Measurements from ENCODE around the gene BMP5.
"Not testable (repeated sequence)": the region's sequence is repeated elsewhere in the genome, so short reads cannot be mapped to it uniquely, and the experiment has no call there.

Gene BMP5

DNA sequence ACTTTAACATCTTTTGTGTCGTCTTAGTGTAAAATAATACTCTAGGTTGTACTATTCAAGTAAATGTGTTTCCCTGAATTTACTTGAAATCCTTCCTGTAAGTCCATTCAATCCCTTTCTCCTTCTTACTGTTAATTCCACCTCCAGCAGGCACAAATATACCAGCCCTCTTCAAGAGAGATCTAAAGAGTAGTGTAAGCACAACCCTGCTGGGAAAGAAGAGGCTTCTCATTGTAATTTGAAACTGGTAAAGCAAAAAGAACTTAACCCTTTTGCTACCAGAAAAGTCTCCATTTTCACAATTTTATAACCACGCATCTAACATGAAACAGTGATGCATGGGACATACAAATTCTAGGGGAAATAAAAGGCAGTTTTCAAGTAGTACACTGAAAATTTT is at the start of gene BMP5:
BMP5 (minus strand) TSS at position 191 of the 400 bp plus-strand sequence. CDS start 725 bp downstream, outside the sequence.
- DNase-seq: no peak

DNA sequence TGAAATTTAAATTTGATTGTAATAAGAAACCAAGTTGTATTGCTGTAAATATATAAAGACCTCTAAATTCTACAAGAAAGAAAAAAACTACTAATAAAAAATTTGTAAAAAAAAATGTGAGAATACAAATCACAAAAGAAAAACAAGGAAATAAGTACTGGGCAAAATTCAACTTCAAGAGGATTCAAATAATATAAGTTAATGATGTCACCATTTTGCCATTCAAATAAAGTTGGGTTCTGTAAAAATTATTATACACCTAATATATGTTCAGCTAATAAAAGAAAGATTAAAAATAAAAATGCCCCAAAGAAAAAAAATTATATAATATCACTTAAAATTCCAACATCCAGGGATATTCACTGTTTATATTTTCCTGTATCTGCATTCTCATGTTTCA is 47.0 kb upstream of the BMP5 start:
- intact Hi-C loops (cut with DNase I): no loop called here
- no peak for DNase-seq

More for the DNA sequence above, at the start of gene BMP5:
- intact Hi-C loops (cut with DNase I): no loop called here

DNA sequence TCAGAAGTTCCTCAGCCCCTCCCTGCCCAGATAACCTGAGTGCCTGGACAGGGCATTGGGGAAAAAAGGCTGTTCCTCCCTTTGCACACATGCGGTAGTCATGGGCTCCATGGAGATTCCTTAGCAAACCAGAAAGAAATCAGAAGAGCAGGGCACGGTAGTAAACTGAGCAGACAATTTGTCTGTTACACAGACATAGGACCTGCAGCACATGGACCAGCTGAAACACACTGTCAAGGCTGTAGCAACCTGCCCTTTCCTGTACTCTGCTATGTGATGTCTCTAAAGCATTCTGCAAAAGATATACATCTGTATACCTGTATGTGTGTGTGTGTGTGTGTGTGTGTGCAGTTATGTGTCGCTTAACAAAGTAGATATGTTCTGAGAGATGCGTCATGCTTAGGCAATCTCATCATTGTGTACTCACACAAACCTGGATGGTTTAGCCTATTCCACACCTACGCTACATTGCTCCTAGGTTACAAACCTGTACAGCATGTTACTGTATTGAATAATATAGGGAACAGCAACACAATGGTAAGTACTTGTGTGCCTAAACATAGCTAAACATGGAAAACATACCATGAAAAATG is 44.4 kb upstream of the BMP5 start:
- DNase-seq: no peak
- intact Hi-C loops (cut with DNase I): no loop called here

DNA sequence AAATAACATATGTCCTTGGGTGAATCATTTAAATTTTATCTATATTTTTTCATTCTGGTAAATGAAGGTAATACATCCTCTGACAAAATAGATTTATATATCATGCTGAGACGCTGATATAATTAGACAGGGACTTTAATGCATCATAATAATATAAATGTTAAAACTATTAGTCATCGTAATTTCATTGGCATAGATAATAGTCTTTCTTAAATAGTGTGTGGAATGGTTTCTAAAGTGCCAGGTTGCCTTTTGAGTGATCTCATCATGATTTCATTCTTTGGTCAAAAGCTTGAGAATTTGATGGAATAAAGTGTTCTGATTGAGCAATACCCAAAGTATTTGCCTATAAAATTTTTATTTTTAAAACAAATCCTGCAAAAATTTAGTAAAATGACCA is 43.2 kb upstream of the BMP5 start:
- intact Hi-C loops (cut with DNase I): no loop called here
- no peak for DNase-seq

DNA sequence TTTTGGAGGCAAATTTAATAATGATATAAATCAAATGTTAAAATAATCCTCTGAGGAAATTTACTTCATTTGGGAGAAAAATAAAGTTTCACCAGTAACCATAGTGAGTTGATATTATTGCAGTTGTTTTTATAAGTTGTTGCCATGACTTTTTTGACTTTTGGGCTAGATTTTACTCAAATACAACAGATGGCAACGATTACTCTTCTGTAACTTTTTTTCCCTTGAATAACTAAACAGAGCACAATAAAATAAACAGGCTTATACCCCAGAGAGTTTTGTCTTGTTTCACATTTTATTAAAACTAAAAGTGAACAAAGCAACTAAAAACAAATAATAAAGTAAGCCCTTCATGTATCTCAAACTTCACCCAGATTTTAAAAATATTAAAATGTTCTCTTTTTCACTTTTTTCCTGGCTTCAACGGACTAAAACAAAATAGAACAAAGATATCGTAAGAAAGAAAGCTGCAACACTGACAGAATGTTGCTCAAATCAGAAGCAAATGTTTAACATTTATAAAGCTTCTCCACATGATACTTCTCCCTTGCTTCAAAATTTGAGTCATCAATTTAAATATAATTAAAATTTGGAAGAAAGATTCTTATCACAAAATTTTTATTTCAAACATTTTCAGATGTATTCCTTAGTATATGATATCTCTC is 42.5 kb upstream of the BMP5 start:
- DNase-seq: no peak

DNA sequence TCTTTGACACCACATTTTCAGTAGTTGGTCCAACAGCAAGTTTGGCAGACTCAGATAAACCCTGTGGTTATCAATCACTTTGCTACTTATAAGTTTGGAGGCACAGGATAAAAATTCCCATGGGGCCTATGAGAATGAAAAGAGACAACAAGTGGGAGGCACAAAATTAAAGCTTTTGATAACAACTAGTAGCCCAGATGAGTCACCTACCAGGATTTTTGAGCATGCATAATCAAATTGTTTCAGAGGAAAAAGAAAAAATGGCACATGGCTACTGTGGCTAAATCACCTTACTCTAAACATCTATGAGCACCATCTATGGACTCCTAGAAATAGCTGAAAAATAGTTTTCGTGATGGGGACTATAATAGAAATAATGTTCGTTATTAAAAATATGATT is 40.8 kb upstream of the BMP5 start:
- DNase-seq: no peak
- intact Hi-C loops (cut with DNase I): no loop called here

More for the DNA sequence above, 42.5 kb upstream of the BMP5 start:
- intact Hi-C loops (cut with DNase I): no loop called here

DNA sequence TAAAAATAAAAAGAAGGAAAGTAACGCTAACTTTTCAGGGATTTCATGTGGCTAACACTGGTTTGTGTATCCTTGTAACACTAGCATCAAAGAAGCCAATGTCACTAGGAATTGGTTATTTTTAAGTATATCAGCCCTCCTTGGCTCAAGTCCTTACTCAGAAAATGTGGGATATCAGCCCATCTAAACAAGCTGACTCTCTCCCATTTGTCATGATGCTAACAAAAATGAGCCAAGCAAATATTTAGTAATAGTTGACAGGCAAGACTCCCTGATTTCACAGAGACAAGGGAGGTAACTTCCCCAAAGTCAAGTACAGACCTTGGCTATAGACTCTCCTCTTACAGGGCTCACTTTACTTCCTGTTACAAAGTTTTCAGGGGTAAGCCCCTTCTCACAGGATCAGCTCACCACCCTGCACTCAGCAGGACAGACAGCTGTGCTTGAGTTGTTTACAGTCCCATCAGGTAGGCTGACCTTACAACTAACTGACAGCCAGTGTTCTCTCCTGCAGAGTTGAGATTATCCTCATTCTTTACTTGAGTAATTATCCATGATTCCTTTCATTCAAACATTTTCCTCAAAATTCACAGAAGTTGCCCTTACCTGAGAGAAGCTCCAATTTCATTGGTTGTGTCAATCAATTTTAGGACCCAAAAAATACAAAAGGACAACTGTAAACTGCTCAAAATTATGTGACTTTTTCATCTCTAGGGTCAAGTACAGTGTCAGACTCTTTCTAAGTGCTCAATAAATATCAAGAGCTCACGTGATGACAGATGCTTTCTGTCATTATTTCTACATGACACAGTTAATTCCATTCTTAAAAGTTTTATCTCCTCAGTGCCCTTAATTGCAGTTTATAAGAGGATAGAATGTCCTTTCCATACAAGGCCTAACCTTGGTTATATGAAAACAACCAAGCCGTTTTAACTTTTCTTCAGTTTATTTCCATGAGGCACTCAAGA is 38.1 kb upstream of the BMP5 start:
- intact Hi-C loops (cut with DNase I): no loop called here
- DNase-seq: no peak

DNA sequence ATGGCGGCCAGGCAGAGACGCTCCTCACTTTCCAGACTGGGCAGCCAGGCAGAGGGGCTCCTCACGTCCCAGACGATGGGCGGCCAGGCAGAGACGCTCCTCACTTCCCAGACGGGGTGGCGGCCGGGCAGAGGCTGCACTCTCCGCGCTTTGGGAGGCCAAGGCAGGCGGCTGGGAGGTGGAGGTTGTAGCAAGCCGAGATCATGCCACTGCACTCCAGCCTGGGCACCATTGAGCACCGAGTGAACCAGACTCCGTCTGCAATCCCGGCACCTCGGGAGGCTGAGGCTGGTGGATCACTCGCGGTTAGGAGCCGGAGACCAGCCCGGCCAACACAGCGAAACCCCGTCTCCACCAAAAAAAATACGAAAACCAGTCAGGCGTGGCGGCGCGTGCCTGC is 35.1 kb upstream of the BMP5 start:
- intact Hi-C loops (cut with DNase I); DNase-seq: not testable (repeated sequence)

DNA sequence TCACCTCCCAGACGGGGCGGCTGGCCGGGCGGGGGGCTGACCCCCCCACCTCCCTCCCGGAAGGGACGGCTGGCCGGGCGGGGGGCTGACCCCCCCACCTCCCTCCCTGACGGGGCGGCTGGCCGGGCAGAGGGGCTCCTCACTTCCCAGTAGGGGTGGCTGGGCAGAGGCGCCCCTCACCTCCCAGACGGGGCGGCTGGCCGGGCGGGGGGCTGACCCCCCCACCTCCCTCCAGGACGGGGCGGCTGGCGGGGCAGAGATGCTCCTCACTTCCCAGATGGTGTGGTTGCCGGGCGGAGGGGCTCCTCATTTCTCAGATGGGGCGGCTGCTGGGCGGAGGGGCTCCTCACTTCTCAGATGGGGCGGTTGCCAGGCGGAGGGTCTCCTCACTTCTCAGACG is 34.5 kb upstream of the BMP5 start:
- intact Hi-C loops (cut with DNase I); DNase-seq: not testable (repeated sequence)

DNA sequence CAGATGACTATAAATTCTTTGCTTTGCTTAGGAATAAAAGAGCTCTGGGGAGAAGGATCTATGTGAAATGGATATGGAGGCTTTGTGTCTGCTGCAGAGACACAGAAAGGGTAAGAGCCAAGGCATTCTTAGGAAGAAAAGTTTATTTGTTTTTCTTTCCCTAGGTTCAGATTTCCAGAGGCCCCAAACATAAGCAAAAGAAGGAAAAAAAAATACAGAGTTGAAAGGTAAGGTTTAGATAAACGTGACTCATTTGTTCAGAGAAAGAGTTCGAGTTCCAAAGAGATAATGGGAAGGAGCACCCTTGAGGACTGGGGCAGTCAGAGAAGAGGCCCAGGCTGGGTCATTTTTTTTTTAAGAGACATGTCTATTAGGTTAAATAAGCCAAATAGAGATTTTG is 27.4 kb upstream of the BMP5 start:
- intact Hi-C loops (cut with DNase I): no loop called here
- DNase-seq: no peak

DNA sequence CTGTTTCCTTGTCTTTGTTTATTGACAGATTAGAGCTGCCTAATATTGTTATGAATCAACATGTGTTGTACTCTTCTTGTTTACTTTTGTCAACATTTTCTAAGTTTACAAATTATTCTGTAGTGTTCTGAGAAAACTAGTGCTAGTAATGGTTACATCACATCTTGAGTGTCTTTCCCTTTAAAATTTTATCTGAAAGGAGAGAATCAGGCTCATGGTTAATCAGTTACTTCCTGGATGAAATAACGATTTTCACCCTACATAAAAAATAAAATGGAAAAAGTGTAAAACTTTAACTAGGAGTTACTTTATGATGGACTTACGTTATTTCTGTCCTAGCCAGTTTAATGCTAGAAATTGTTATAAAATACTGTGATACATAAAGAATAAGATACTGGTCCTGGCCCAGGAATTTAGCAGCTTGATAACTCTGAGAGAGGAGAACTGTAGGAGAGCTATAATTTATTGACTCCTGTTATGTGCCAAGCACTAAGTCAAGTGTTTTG is 26.4 kb upstream of the BMP5 start:
- no peak for DNase-seq
- intact Hi-C loops (cut with DNase I): no loop called here

DNA sequence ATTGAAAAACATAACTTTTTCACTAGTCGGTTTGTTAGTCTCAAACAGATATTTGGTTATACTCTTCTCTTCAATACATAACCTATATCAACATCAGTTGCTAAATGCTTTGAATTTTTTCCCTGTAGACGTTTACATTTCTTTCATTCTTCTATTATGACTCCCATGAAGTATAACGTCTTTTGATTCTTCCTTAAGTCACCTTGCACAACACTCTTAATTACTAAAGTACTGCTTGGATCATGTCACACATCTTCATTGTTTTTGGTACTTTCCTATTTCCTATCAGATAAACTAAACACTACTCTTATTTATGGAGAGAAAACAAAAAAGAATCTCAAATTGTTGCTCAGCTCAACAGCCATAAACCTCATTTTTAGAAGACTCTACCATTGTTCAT is 23.0 kb upstream of the BMP5 start:
- intact Hi-C loops (cut with DNase I): loop anchor here (10.0 kb wide), 1 partner anchor 714 kb away; no protein-coding TSS in a partner anchor
- no peak for DNase-seq

DNA sequence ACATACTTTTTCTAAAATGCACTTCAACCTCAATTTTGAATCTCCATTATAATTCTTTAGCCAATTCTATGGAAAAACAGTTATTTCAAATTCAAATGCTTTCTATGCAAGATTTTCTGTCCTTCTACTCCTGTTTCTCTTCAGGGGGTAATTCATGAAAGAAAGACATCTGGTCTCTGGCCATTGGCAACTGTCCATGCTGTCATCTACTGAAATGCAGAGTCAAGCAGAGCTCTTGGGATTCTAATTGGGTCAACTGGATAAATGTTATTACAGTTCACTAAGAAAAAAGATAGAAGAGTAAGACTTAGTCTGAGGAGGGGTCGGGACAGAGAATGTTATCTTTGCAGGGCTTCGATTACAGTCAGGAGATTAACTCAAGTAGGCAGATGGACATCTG is 22.0 kb upstream of the BMP5 start:
- no peak for DNase-seq
- intact Hi-C loops (cut with DNase I): loop anchor here (10.0 kb wide), 1 partner anchor 713 kb away; no protein-coding TSS in a partner anchor

DNA sequence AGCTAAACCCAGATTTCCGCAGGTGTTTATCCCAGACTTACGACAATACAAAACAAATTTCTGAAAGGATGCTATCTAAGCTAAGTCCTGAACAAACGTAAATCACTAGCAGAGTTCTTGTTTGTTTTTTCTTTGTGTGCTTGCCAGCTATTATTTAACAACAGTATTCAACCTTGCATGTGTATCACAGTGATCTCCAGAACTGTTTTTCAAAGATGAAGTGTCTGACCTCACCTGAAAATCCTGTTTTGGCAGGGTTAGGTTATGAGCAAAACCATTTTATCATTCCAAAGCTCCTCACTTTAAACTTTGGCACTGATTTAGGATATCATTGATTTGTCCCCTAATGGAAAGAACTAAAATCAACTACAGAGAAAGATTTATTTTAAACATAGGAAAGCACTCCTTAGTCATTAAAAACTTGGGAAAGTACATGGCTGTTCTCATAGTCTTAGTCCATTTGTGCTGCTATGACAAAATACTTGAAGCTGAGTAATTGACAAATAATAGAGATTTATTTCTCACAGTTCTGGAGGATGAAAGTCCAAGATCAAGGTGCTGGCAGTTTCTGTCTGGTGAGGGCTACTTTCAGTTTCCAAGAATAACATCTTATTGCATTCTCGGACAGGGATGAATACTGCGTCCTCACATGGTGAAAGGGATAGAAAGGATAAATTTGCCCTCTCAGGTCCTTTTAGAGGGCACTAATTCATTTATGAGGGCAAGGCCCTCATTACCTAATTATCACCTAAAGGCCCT is 20.8 kb upstream of the BMP5 start:
- DNase-seq: no peak
- intact Hi-C loops (cut with DNase I): loop anchor here (10.0 kb wide), 1 partner anchor 711 kb away; no protein-coding TSS in a partner anchor

DNA sequence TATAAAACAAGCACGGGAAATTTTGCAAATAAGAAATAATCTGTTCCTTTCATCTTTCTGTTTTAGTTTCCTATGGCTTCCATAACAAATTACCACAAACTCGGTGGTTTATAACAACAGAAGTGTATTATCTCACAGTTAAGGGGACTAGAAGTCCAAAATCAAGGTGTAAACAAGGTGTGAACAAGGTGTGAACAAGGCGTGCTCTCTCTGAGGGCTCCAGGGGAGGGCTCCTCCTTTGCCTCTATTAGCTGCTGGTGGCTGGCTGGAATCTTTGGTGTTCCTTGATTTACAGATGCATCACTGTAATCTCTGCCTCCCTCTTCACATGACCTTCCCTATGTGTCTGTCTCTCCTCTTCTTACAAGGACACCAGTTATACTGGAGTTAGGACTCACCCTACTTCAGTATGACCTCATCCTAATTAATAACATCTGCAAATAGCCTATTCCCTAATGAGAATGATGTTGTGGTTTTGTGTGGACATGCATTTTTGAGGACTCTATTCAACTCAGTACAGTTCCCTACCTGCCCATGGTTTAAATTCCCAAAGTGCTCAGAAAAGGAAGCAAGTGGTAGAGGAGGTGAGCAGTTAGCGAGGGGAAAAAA is 17.5 kb upstream of the BMP5 start:
- intact Hi-C loops (cut with DNase I): loop anchor here (10.0 kb wide), 1 partner anchor 708 kb away; no protein-coding TSS in a partner anchor
- DNase-seq: no peak

DNA sequence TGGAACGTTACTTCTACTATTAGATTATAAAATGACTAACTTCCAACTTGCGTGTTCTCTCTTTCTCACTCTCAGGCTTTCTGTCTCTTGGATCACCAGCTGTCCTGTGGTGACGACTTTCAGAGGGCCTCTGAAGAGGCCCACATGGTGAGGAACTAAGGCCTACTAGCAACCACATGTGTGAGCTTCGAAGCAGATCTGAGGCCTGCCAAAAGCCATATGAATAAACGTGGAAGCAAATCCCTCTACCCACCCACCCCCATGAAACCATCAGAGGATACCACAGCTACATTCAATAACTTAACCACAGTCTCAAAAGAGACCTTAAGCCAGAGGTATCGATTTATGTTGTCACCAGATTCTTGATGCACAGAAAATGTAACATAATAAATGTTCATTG is 13.5 kb upstream of the BMP5 start:
- DNase-seq: no peak
- intact Hi-C loops (cut with DNase I): no loop called here

DNA sequence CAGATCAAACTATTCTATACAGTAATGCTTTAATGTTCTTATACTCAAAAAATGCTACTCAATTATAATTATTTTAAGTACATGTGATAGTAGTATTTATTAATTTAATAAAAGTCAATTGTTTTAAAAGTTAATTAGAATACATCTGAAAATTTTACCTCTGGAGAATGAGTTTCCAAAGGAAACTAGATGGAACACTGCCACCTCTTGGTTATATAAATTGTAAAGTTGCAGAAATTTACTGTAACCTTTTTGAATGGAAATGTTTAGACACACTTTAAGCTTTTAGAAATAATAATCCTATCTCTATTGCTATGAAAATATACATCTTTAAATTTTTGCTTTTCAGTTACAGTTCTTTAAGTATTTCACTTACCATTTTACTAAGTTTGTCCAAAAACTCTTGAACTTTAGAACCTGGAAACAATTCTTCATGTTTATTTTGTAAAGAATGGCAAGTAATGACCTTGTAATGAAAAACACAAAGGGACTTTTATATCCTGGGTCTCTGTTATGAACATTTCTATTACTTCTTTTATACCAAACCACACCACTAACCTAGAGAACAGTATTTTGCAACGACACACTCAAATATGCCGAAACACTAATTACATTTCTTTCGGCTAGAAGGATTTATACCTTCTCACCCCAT is 10.9 kb upstream of the BMP5 start:
- intact Hi-C loops (cut with DNase I): no loop called here
- no peak for DNase-seq
